HG02973 (cell line): Measurements from ENCODE around the gene THOP1.

Source experiments
- ATAC-seq: cut with Tn5 transposase; IDR thresholded peaks from one replicate; pipeline ENCODE4 v1.9.1; 2021; ENCODE audit warnings: moderate library complexity; ENCODE audit not compliant: unreplicated experiment

THOP1 gene

GRCh38 chr19:2785244-2785997 is at the start of gene THOP1:
Gene THOP1 (plus strand): TSS chr19:2785503. CDS start chr19:2785663, 160 bp downstream.
- peak; percentile 58 for ATAC-seq

GRCh38 chr19:2736550-2737190 is 48.6 kb upstream of the THOP1 start:
- no peak for ATAC-seq

- ATAC-seq: peak; percentile 90
Measured at GRCh38 chr19:2739602-2740313, 45.5 kb upstream of the THOP1 start, which contains the start of gene SLC39A3. Gene SLC39A3 (minus strand): TSS chr19:2740017. CDS start chr19:2737257, 2,760 bp downstream.

GRCh38 chr19:2740314-2740656 is 45.0 kb upstream of the THOP1 start:
- ATAC-seq: no peak

DNA sequence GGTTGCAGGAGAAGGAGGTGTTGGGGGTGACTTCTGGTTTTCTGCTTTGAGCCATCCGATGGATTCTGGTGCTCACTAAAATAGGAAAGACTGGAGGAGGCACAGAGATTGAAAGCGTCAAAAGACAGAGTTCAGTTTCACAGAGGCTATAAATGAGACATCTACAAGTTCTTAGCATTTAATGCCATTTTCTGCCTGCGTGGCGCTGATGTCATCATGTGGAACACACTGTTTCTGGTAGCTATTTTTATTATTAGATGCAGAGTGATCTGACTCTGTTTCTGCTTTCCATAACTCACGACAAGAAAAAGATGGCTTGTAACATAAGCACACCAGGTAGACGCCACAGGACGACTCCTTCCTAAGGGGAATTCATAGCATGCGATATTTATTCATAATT is 42.2 kb upstream of the THOP1 start:
- ATAC-seq: no peak

- ATAC-seq: no peak
Measured at GRCh38 chr19:2744113-2744512, 41.2 kb upstream of the THOP1 start.

GRCh38 chr19:2747349-2747748 is 38.0 kb upstream of the THOP1 start:
- no peak for ATAC-seq

- no peak for ATAC-seq
Measured at GRCh38 chr19:2750808-2751437, 34.4 kb upstream of the THOP1 start.

- ATAC-seq: no peak
Measured at GRCh38 chr19:2751438-2751830, 33.9 kb upstream of the THOP1 start.

- ATAC-seq: no peak
Measured at GRCh38 chr19:2754659-2755447, 30.4 kb upstream of the THOP1 start.

- ATAC-seq: no peak
Measured at GRCh38 chr19:2755448-2755705, 29.9 kb upstream of the THOP1 start.

GRCh38 chr19:2755811-2756210 is 29.5 kb upstream of the THOP1 start:
- ATAC-seq: no peak

DNA sequence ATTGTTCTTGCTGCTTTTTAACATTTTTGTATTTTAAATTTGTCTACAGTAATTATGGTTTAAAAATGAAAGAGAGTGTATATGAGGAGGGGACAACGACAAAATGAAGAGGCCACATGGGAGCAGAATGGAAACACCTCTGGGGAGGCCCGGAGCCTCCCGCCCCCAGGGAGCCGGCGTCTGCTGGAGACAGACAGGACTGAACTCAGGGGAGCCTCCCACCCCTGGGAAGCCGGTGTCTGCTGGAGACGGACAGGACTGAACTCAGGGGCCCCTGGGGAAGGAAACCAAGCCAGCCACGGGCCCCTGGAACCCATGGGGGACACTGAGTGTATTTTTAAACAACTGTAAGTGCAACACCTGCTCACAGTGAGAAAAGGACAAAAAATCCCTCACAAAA is 28.8 kb upstream of the THOP1 start:
- no peak for ATAC-seq

GRCh38 chr19:2756921-2757881 is 28.1 kb upstream of the THOP1 start:
- ATAC-seq: no peak

DNA sequence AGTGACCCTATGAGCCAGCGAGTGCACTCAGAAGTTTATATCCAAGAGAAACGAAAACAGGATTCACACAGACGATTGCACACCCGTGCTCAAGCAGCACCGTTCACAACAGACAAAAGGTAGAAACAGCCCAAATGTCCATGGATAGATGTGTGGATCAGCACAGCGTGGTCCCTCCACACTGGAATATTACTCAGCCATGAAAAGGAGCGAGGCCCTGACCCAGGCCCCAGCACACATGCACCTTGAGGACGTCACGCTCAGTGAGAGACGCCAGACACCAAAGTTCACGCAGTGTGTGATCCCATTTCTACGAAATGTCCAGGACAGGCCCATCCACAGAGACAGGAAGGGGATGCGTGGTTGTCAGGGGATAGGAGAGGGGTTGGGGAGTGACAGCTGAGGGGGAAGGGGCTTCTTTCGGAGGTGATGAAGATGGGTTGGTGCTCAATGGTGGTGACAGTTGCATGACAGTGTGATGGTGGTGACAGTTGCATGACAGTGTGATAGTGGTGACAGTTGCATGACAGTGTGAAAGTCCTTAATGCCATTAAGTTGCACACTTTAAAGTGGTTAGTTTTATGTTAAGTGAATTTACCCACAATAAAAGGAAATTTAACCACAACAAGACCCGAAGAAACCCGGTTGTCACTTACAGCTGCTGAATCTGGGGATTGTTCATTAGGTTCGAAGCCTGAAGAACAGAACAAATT is 26.5 kb upstream of the THOP1 start:
- ATAC-seq: no peak

DNA sequence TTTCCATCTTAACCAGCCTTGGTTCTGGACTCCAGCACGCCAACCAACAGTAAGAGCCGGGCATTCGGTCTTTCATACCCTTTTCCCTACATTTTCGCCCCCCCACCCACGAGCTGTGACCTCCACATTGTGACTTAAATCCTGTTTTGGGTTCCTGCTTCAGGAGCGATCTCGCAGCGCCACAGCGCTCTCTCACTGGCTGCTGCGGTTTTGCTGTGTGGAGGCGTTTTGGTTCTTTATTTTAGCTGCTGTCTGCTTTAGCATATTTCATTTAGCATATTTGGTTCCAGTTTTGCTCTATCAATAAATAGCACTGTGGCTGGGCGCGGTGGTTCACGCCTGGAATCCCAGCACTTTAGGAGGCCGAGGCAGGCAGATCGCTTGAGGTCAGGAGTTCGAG is 25.9 kb upstream of the THOP1 start:
- ATAC-seq: no peak

DNA sequence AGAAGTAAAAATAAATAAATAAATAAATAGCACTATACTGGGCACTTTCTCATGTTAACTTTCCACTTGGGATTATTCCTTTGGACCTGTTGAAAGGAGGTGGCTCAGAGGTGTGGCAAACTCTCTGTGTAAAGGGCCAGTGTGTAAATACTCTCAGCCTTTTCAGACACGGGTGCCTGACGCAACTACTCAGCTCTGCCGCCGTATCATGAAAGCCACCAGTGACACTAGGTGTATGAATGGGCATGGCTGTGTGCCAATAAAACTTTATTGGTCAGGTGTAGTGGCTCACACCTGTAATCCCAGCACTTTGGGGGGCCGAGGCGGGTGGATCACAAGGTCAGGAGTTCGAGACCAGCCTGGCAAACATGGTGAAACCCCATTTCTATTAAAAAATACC is 25.3 kb upstream of the THOP1 start:
- no peak for ATAC-seq

DNA sequence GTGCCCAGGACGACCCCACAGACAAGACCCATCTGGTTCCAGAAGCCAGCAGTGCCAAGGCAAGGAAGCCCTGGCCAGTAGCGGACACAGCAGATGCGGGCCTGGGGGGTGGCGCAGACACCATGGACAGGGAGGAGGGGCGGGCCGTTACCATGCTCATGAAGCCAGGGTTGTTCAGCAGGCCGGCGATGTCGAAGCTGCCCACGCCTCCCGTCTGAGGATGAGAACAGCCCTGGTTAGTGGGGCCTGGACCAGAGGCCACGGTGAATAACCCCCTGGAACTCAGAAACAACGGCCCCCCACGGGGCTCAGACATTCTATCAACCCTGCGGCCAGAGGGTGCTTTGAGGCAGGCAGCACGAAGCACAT is 24.0 kb upstream of the THOP1 start:
- ATAC-seq: no peak
